GM19438 (cell line): ENCODE data around the gene HECTD2.
"Not testable (repeated sequence)": the region's sequence is repeated elsewhere in the genome, so short reads cannot be mapped to it uniquely, and the experiment has no call there.

Experiments
- ATAC-seq: cut with Tn5 transposase; IDR thresholded peaks from one replicate; pipeline ENCODE4 v1.9.1; 2021; ENCODE audit warnings: low read depth; ENCODE audit not compliant: unreplicated experiment

The HECTD2 gene

DNA sequence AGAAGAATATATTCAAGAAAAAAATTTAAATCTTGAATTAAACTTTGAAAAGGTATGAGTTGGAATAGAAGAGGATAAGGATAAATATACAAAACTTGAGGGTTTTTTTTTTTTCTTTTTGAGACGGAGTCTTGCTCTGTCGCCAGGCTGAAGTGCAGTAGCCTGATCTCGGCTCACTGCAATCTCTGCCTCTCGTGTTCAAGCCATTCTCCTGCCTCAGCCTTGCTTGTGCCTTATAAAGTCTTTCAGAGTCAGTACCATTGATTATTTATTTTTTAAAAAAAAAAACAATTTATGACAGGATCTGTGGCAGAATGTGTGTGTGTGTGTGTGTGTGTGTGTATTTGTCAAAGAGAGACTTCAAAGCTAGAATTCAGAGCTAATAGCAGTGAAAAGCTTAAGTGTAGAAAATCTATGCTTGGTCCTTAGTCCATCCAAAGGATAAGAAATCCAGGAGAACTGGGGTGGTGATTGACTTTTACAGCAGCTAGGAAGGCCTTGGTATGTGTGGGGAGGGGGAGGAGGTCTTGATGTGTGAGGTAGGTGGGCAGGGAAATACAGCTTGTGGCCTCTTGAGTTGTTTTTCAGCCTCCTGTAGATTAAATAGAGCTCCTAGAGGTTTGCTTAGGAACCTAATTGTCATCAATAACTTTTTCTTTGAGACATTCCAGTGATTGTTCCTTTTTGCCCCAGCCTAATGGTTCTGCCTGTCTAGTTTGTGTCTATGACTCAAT, 2.4 kb downstream of the HECTD2 start:
- ATAC-seq = no peak

DNA sequence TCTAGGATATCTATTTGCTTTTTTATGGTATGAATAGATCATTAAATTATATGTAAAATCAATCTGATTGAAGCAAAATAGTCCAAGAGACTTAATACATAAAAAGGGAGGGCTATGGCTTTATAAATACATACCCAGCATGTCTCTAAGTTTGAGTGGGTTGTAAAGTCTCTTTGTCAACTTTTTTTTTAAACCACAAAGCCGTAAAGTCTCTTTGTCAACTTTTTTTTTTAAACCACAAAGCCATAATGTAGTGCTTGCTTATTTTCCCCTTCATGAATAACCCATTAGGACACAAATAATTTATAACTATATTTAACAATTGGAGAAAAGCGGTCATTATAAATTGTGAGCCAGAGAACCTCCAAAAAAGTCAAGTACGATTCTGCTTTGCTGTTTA, 5.7 kb downstream of the HECTD2 start:
- no peak for ATAC-seq

DNA sequence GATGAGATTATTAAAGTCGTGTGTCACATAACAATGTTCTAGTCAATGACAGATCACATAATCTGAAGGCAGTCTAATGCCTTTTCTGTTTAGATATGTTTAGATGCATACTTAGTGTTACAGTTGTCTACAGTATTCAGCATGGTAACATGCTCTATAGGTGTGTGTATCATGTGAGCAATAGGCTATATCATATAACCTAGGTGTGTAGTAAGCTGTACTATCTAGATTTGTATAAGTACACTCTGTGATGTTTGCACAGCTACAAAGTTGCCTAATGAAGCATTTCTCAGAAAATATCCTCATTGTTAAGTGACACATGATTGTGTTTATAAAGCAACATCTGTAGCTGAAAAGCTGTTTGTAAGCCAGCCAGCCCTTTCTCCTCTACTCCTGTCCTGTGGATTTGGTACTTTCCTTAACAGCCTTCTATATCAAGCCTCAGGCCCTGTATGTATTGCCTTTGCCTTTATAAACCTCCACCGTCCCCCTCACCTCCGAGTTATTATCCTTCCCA, 6.3 kb downstream of the HECTD2 start:
- ATAC-seq = no peak

DNA sequence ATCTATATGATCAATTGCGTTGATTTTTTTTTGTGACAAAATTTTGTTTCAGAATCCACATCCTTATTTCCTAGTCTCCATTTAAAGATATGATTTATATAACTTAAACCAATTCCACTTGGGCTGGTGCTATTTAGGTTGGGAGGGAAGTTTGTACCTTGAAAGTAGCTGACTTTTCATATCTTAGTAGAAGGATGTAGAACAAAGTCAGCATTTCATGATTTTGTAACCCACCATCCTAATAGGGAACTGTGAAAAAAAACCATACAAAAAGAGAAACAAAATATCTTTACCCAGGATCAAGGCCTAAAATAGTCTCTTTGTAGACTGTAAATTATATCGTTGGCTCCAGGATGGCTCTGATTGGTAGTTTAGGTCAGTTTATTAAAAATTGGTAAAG, 8.3 kb downstream of the HECTD2 start:
- ATAC-seq = no peak

DNA sequence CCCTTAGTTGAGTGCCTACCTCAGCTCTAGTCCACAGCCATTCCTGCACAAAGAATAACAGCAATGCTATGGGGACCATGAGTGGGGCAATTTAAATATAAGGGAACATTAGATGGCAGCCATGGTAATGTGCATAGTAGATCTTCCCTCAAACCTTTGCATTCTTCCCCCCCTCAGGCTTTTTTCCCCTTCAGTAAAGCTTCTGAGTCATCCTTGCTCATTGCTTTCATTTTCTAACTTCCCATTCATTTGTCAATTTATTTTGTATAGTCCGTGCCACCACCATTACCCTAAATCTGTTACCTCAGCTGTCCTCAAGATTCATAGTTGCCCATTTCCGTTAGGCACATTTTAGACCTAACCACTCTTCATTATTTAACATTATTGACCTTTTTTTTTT, 10.7 kb downstream of the HECTD2 start:
- ATAC-seq = no peak

DNA sequence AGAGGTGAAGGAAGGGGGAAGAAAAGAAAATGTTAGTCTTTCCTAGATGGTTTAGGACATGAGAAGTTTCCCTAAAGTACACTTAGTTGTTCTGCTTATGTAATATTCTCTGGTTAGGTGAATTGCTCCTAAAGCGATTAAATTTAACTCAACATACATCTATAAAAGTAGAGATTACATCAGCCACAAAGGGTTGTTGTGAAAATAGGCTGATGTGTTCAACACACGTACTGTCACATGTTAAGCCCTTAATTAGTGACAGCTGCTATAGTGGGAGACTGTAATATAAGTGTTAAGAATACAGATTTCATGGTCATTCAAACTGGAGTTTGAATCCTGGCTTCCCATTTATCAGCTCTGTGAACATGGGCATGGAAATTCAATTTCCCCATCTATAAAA, 12.8 kb downstream of the HECTD2 start:
- no peak for ATAC-seq

DNA sequence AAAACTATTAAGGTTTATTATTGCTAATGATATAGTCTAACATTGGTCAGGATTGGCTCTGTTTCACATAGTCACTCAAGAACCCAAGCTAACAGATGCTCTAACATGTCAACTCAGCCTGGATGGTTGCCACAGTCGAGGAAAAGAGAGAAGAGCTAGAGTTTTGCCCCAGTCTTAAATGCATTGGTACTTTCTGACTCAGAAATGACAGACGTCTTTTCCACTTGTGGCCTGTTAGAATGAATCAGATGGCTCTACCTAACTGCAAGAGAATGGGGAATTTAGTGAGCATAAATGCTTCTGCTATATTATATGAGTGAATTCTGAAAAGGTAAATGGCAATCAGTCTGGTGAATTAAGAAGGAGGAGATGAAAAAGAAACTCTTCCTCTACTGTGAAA, 13.9 kb downstream of the HECTD2 start:
- no peak for ATAC-seq

DNA sequence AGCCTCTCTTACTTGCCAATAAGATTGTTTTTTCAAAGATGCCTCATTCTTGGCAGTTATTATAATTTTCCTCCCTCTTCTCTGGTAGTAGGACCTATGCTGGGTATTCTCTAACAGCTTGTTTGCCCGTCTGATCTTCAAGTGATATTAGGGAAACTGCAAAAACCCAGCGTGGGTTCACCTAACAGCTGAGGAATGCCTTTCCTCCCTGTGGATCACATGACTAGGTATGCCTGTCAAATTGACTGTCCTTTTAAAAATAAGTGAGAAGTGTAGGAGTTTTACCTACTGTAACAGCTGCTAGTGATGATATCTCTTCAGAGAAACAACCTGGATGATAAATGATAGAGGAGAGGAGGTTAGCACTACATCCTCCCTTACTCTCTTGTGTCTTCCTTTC, 22.0 kb downstream of the HECTD2 start:
- ATAC-seq = no peak

DNA sequence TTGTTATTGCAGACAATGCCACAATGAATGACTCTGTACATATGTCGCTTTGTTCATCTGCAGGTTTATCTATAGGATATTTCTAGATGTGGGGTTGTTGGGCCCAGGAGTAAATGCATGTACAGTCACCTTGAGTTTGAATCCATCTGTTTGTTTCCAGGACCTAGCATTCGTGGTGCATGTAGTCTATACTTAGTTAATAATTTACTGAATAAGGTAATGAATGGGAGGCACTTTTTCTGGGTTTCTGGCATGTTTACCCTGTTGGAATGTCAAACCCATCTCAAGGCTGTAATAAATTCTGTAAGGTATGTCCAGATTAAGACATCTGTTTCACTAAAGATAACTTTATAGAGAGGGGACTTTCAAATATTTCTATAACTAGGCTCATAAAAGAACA, 23.5 kb downstream of the HECTD2 start:
- ATAC-seq = no peak

DNA sequence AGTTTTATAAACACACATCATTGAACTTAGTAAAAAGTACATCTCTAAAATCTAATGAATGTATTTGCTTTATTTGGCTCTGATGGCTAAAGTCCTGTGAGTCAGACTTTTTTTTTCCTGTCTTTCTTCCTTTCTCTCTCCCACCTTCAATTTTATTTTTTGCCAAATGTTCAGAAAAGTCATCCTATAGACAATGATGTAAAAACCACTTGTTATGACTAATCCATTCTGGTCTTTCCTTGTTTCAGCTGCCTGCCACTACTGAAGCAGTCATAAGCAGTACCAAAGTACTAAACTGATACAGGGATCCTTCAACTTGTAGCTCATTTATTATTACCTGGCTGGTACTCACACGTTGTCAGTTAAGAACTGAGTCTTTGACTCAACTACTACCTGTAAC, 23.9 kb downstream of the HECTD2 start:
- no peak for ATAC-seq

DNA sequence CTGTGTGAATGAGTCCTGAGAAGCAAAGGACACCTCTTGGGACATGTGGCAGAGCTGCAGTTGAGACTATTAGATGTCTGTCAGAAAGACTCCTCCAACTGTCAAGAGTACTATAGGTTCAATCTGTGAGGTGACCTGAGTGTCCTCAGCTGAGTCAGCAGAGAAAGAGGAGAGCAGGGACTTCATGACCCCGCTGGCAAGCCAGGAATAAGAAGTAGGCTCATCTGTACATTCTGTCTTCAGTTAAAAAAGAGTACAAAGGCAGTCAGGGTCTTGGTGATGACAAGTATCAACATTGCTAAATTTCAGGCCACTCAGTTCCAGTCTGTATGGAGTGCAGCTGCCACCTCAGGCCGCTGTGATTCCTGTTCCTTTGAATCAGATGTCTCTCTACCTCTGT, 25.1 kb downstream of the HECTD2 start:
- no peak for ATAC-seq

DNA sequence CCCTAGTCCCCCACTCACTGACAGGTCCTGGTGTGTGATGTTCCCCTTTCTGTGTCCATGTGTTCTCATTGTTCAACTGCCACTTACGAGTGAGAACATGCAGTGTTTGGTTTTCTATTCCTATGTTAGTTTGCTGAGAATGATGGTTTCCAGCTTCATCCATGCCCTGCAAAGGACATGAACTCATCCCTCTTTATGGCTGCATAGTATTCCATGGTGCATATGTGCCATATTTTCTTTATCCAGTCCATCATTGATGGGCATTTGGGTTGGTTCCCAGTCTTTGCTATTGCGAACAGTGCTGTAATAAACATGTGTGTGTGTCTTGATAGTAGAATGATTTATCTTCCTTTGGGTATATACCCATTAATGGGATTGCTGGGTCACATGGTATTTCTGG, 28.1 kb downstream of the HECTD2 start:
- not testable (repeated sequence) for ATAC-seq

DNA sequence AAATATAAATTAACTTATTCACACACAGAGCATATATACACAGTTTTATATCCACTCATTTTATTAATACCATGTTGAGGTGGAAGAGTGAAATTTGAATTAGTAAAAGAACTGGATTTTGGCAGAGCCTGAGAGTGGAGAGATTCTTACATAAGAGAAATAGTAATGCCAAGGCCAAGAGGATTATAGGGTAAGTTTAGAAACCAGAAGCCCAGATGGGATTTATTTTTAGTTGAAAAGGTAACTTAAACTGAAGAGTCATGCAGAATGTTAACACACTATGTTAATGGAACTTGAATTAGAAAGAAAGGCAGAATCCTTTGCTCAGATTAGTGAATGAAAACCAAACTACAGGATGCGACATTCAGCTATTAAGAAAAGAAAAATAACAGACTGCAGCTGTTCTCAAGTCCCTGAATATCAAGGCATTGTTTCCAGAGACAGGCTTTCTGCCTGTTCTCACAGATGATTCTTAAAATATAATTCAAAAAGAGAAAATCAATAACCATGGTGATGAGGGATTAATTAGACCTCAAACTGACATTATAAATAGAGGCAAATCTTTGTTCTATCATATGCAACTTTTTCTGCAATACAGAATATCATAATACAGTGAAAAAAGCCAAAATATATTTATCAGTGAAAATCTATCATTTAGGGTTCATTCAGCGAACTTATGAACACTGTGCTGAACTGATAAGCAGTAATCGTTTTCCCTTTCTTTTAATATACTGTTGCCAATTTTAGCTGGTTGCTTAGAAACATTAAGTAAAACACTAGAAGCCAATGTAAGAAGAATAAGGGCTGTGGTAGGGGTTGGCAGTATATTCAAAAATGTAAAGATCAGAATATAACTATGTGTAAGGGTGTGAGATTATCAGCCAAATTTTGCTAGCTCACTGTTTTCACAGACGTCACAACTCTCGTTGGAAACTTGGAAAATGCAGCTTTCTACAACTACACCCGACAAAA, 34.4 kb downstream of the HECTD2 start:
- ATAC-seq = no peak

DNA sequence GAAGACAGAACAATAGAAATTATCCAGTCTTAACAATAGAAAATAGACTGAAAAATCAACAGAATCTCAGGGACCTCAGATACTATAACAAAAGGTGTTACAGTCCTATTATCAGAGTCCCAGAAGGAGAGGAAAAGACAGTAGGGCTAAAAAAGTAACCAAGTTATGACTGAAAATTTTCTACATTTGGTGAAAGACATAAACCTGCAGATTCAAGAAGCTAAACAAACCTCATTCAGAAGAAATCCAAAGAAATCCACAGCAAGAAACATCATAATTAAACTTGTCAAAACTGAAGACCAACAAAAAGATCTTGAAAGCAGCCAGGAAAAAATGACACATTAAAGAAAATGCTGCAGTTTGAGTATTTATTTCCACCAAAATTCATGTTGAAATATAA, 41.9 kb downstream of the HECTD2 start:
- ATAC-seq = no peak

DNA sequence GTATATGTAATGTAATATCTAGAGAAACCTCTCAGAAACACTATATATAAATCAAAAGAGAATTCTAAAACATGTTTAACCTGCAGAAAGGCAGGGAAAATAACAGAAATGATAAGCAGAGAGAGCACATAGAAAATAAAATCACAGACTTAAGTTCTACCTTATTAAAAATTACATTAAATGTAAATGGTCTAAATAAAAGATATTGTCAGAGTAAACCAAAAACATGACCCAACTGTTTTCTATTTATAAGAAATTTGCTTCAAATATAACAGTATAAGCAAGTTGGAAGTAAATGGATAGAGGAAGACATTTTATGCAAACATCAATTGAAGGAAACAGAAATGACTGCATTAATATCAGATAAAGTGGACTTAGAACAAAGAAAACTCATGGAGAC, 43.4 kb downstream of the HECTD2 start:
- no peak for ATAC-seq

DNA sequence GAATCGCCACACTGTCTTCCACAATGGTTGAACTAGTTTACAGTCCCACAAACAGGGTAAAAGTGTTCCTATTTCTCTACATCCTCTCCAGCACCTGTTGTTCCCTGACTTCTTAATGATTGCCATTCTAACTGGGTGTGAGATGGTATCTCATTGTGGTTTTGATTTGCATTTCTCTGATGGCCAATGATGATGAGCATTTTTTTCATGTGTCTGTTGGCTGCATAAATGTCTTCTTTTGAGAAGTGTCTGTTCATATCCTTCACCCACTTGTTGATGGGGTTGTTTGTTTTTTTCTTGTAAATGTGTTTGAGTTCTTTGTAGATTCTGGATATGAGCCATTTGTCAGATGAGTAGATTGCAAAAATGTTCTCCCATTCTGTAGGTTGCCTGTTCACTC, 45.0 kb downstream of the HECTD2 start:
- ATAC-seq = not testable (repeated sequence)

DNA sequence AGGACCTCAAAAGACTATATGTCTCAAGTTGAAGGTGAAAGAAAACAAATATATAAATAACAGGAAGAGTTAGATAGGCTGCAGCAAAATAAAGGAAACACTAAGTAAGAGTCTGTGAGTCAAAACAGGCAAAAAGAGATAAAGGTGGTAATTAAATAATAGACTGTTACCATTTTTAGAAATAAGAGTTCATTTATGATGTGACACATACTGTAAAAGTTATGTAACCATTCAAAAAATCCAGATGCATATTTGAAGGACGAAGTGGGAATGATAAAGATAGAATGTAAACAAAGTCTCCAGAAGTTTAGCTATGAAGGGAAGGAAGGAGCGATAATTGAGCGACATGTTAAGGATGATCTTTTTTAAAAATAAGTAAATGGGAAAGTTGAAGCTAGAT, 50.5 kb downstream of the HECTD2 start:
- no peak for ATAC-seq

DNA sequence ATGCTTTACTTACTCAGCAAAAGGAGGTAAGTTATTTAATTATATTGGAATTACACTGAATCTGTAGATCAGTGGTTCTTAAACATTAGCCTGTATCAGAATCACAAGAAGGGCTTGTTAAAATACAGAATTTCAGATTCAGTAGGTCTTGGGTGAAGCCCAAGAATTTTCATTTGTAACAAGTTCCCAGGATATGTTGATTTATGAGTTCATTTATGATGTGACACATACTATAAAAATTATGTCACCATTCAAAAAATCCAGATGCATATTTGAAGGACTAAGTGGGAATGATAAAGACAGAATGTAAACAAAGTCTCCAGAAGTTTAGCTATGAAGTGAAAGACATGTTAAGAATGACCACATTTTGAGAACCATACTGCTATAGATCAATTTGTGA, 52.3 kb downstream of the HECTD2 start:
- ATAC-seq = no peak

DNA sequence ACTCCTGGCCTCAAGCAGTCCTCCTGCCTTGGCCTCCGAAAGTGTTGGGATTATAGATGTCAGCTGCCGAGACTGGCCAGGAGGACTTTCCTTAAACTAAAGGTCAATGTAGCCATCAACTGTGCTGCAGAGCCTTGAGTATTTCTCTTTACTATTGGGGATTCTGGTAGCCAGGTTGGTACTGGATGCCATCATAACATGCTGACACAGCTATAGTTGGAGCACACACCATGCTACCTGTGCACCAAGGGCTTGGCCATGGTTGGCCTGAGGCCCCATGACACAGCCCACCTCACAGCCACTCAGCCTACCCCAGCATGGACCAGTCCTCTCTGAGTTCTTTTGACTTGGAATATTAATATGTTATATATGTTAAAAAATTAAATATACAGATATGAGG, 54.4 kb downstream of the HECTD2 start:
- ATAC-seq = no peak

DNA sequence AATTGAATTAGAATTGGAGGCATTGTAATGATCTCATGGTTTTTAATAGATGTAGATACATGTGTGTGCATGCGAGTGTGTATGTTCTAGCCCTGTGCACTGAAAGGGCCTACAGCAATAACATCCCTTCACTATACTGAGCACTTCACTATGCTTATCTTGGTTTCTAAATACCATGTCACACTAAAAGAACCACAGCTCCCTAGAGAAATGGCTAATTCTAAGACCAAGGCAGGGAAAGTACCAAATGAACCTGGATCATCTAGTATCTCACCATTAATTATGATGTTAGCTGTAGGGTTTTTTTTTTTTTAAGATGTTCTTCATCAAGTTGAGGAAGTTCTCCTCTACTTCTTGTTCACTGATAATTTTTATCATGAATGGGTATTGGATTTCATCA, 55.1 kb downstream of the HECTD2 start:
- ATAC-seq = no peak

DNA sequence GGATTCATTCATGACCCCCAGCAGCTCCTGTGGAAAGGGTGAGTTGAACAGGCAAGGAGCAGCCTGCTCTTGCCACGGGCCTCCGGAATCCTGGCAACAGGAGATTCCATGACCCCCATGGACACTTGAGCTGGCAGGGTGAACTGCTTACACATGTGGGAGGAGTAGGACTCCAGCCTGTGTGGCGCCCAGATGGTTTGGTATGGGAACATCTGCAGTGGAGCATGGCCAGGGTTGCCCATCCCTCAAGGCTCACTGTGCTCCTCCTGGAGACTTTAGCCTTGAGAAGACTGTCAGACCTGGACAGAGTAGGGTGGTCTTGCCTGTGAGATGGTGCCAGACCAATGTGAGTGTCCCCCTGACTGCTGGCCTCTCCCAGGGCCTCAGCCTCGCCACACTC, 57.0 kb downstream of the HECTD2 start:
- no peak for ATAC-seq

DNA sequence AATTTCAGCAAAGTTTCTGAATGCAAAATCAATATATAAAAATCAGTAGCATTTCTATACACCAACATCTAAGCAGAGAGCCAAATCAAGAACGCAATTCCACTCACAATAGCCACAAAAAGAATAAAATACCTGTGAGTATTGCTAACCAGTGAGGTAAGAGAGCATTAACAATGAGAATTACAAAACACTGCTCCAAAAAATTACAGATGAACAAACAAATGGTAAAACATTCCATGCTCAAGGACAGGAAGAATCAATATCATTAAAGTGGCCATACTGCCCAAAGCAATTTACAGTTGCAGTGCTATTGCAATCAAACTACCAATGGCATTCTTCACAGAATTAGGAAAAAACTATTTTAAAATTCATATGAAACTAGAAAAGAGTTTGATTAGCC, 61.5 kb downstream of the HECTD2 start:
- no peak for ATAC-seq
